Renal cortical epithelial cell (primary cell): ENCODE data around the gene PIP5K1A. TPM values are rescaled to one million over a fixed set of nuclear protein-coding genes. Genes with fewer than 3 reads are reported as not detected.
"Not testable (repeated sequence)": the region's sequence is repeated elsewhere in the genome, so short reads cannot be mapped to it uniquely, and the experiment has no call there.

Experiments used
- DNase-seq: peaks from one replicate; pipeline ENCODE4 v3.0.0-alpha.2; 2011; ENCODE audit warnings: low read depth
- total RNA-seq: library from RNA; depleted of rRNA; stranded (reverse); fragments of >200 nt; gene quantifications from 2 replicates; pipeline ENCODE4 v1.2.3, GENCODE V29; 2014

The PIP5K1A gene
- total RNA-seq, 1 donor from 2014 or later: 95.5 TPM

GRCh38 chr1:151254217-151255213 is 56.2 kb downstream of the PIP5K1A start, which contains the start of gene PSMD4:
Gene PSMD4 (plus strand): TSS chr1:151254734. CDS start chr1:151254783, 49 bp downstream.
- peak; percentile 95 for DNase-seq

GRCh38 chr1:151255381-151255780 is 57.0 kb downstream of the PIP5K1A start:
- no peak for DNase-seq

- no peak for DNase-seq
Measured at GRCh38 chr1:151259351-151259750, 61.0 kb downstream of the PIP5K1A start.

- DNase-seq: no peak
Measured at GRCh38 chr1:151265446-151266236, 67.3 kb downstream of the PIP5K1A start.

- DNase-seq: no peak
Measured at GRCh38 chr1:151266315-151266714, 68.0 kb downstream of the PIP5K1A start.

- no peak for DNase-seq
Measured at GRCh38 chr1:151266821-151267220, 68.5 kb downstream of the PIP5K1A start.

GRCh38 chr1:151267760-151268159 is 69.4 kb downstream of the PIP5K1A start:
- no peak for DNase-seq

- peak; percentile 37 for DNase-seq
Measured at GRCh38 chr1:151273924-151274466, 75.6 kb downstream of the PIP5K1A start.

- not testable (repeated sequence) for DNase-seq
Measured at GRCh38 chr1:151275341-151275740, 77.0 kb downstream of the PIP5K1A start.

GRCh38 chr1:151277249-151277648 is 78.9 kb downstream of the PIP5K1A start:
- DNase-seq: no peak

- peak; percentile 94 for DNase-seq
Measured at GRCh38 chr1:151281225-151281968, 83.0 kb downstream of the PIP5K1A start.

GRCh38 chr1:151281969-151282882 is 83.9 kb downstream of the PIP5K1A start, which contains the start of gene ZNF687:
Gene ZNF687 (plus strand): TSS chr1:151282299. CDS start chr1:151286292, 3,993 bp downstream.
- peak; percentile 99 for DNase-seq

GRCh38 chr1:151282883-151283725 is 84.8 kb downstream of the PIP5K1A start:
- no peak for DNase-seq

- DNase-seq: no peak
Measured at GRCh38 chr1:151284013-151284577, 85.7 kb downstream of the PIP5K1A start.

- DNase-seq: no peak
Measured at GRCh38 chr1:151286619-151287340, 88.4 kb downstream of the PIP5K1A start.

GRCh38 chr1:151287341-151287699 is 89.0 kb downstream of the PIP5K1A start:
- DNase-seq: no peak

GRCh38 chr1:151287767-151288500 is 89.6 kb downstream of the PIP5K1A start:
- DNase-seq: no peak

GRCh38 chr1:151288502-151288901 is 90.2 kb downstream of the PIP5K1A start:
- no peak for DNase-seq
